Neural progenitor cell (in vitro differentiated cells): ENCODE data around the gene MAP2K5.

Source experiments
- EZH2 ChIP-seq: fragments of 200-600 bp; sonication (generic); IDR thresholded peaks from 2 replicates; pipeline ENCODE4 v1.6.1; 2017; ENCODE audit warnings: antibody characterized with exemption, mild to moderate bottlenecking, moderate library complexity
- TF ChIP-seq, protein P1 (sequence below): fragments of 200-600 bp; sonication (generic); IDR thresholded peaks from 2 replicates; pipeline ENCODE4 v1.5.1; 2017; ENCODE audit warnings: antibody characterized with exemption, mild to moderate bottlenecking

DNA sequence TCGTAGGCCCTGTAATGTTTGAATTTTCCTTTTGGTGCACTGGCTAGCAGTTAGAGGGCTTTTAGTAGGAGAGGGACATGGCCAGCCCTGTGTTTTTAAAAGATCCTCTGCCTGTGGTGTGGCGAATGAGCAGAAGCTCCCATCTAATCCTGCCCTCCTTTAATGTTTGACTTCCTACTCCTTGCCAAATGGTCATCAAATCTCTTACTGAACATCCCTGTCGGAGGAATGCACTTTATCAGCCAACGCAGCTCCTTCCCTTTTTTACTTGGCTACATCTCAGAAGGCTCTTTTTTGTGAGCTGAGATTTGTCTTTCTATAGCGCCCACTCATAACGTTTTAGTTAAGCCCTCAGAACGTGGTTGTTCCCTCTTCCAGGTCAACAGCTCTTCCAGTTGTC lies 44.8 kb downstream of the MAP2K5 start:
- TF ChIP-seq, protein P1, sequence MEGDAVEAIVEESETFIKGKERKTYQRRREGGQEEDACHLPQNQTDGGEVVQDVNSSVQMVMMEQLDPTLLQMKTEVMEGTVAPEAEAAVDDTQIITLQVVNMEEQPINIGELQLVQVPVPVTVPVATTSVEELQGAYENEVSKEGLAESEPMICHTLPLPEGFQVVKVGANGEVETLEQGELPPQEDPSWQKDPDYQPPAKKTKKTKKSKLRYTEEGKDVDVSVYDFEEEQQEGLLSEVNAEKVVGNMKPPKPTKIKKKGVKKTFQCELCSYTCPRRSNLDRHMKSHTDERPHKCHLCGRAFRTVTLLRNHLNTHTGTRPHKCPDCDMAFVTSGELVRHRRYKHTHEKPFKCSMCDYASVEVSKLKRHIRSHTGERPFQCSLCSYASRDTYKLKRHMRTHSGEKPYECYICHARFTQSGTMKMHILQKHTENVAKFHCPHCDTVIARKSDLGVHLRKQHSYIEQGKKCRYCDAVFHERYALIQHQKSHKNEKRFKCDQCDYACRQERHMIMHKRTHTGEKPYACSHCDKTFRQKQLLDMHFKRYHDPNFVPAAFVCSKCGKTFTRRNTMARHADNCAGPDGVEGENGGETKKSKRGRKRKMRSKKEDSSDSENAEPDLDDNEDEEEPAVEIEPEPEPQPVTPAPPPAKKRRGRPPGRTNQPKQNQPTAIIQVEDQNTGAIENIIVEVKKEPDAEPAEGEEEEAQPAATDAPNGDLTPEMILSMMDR: no peak
- TF ChIP-seq EZH2: no peak
